ENCODE measurements around the gene TENM4. TPM values are rescaled to one million over a fixed set of nuclear protein-coding genes. Genes with fewer than 3 reads are reported as not detected.

Gene TENM4
- total RNA-seq, 1 donor from 2014 or later: 5.1 TPM

DNA sequence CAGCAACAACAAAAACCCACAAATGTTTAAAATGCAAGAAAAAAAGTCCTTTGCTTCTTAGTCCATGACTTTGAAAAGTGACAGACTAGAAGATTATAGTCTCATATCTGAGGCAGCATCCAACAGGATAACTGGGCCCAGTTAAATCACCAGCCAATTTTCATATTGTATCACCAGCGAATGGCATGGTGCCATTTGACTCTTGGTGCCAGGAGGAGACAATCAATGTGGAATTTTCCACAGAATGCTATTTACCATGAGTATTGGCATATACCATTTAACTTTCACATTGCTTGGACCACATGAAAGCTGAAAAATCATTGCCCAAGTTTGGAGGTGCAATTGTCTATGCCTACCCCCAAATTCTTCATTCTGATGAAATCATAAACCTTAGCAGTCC lies 255.5 kb downstream of the TENM4 start:
- Mint-ChIP-seq H3K27me3 (ENCODE audit: insufficient read depth, low read depth) (peaks cover 2% of the 10 kb centered on the region), H3K27ac (no peak overlapping the region), H3K4me3 (no peak overlapping the region), H3K9me3 (no peaks in the 10 kb centered on the region), H3K36me3 (peaks cover 3% of the 10 kb centered on the region), H3K4me1 (peaks cover 3% of the 10 kb centered on the region)
- H2AFZ ChIP-seq (replicated peaks): no peak overlapping the region
- no peak overlapping the region for H3K9ac ChIP-seq
- no peaks in the 10 kb centered on the region for H3K79me2 ChIP-seq (ENCODE audit: low read depth)
- H3K4me1 ChIP-seq: no peaks in the 10 kb centered on the region
- no peaks in the 10 kb centered on the region for H4K20me1 ChIP-seq (ENCODE audit: low read depth)
- peaks cover 19% of the 10 kb centered on the region for H3K27me3 ChIP-seq
- H3K4me2 ChIP-seq: no peak overlapping the region
- DNase-seq (ENCODE audit: low spot score): no peak
- no peak overlapping the region for H3K27ac ChIP-seq
- no peaks in the 10 kb centered on the region for H3K9me3 ChIP-seq (ENCODE audit: low read depth)
- H3F3A ChIP-seq (ENCODE audit: low read depth): no peaks in the 10 kb centered on the region
- no peak for TF ChIP-seq EZH2 (IDR thresholded peaks at IDR 0.05)
- no peak for TF ChIP-seq EZH2phosphoT487 (IDR thresholded peaks at IDR 0.05)
- TF ChIP-seq, protein P1, sequence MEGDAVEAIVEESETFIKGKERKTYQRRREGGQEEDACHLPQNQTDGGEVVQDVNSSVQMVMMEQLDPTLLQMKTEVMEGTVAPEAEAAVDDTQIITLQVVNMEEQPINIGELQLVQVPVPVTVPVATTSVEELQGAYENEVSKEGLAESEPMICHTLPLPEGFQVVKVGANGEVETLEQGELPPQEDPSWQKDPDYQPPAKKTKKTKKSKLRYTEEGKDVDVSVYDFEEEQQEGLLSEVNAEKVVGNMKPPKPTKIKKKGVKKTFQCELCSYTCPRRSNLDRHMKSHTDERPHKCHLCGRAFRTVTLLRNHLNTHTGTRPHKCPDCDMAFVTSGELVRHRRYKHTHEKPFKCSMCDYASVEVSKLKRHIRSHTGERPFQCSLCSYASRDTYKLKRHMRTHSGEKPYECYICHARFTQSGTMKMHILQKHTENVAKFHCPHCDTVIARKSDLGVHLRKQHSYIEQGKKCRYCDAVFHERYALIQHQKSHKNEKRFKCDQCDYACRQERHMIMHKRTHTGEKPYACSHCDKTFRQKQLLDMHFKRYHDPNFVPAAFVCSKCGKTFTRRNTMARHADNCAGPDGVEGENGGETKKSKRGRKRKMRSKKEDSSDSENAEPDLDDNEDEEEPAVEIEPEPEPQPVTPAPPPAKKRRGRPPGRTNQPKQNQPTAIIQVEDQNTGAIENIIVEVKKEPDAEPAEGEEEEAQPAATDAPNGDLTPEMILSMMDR (IDR thresholded peaks at IDR 0.05): no peak
- no peaks in the 10 kb centered on the region for H3K36me3 ChIP-seq
- no peak overlapping the region for H3K4me3 ChIP-seq

DNA sequence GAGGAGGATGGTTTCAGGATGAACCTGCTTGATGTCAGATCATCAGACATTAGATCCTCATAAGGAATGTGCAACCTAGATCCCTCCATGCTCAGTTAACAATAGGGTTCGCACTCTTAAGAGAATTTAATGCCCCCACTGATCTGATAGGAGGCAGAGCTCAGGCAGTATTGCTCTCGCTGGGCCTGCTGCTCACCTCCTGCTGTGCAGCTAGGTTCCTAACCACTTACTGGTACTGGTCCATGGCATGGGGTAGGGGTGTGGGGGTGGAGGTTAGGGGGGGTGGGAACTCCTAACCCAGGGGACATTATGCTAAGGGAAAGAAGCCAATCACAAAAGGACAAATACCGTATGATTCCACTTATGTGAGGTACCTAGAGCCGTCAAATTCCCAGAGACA lies 256.5 kb downstream of the TENM4 start:
- H3K27me3 Mint-ChIP-seq (ENCODE audit: insufficient read depth, low read depth): peaks cover 2% of the 10 kb centered on the region
- H3K9me3 Mint-ChIP-seq: no peaks in the 10 kb centered on the region

DNA sequence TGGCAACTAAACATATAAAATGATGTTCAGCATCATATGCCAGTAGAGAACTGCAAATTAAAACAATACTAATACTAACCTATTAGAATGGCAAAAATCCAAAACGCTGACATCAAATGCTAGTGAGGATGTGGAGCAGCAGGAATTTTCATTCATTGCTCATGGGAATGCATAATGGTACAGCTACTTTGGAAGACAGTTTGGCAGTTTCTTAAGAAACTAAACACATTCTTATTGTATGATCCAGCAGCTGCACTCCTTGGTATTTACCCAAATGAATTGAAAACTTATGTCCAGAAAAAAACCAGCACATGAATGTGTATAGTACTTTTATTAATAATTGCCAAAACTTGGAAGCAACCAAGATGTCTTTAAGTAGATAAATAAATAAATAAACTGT lies 258.0 kb downstream of the TENM4 start:
- Histone ChIP-seq H2AFZ (replicated peaks) (no peak overlapping the region), H3K9ac (no peak overlapping the region), H3K27ac (no peak overlapping the region), H3K27me3 (peaks cover 19% of the 10 kb centered on the region), H3K4me1 (no peaks in the 10 kb centered on the region), H3K4me2 (no peak overlapping the region), H4K20me1 (ENCODE audit: low read depth) (no peaks in the 10 kb centered on the region), H3K36me3 (no peaks in the 10 kb centered on the region), H3F3A (ENCODE audit: low read depth) (no peaks in the 10 kb centered on the region), H3K79me2 (ENCODE audit: low read depth) (no peaks in the 10 kb centered on the region), H3K4me3 (no peak overlapping the region), H3K9me3 (ENCODE audit: low read depth) (no peaks in the 10 kb centered on the region)
- no peaks in the 10 kb centered on the region for H3K9me3 Mint-ChIP-seq
- peaks cover 2% of the 10 kb centered on the region for H3K36me3 Mint-ChIP-seq
- no peak for DNase-seq (ENCODE audit: low spot score)
- TF ChIP-seq EZH2phosphoT487 (IDR thresholded peaks at IDR 0.05) (no peak), EZH2 (IDR thresholded peaks at IDR 0.05) (no peak)
- TF ChIP-seq, protein P1 (IDR thresholded peaks at IDR 0.05): no peak
- no peak overlapping the region for H3K4me3 Mint-ChIP-seq
- no peak overlapping the region for H3K27ac Mint-ChIP-seq
- peaks cover 2% of the 10 kb centered on the region for H3K27me3 Mint-ChIP-seq (ENCODE audit: insufficient read depth, low read depth)
- peaks cover 3% of the 10 kb centered on the region for H3K4me1 Mint-ChIP-seq

More for the DNA sequence above, 256.5 kb downstream of the TENM4 start:
- peak; percentile 19 for DNase-seq (ENCODE audit: low spot score)
- Mint-ChIP-seq H3K36me3 (peaks cover 2% of the 10 kb centered on the region), H3K4me3 (no peak overlapping the region), H3K4me1 (peaks cover 3% of the 10 kb centered on the region), H3K27ac (no peak overlapping the region)
- Histone ChIP-seq H3K4me2 (no peak overlapping the region), H2AFZ (replicated peaks) (no peak overlapping the region), H3F3A (ENCODE audit: low read depth) (no peaks in the 10 kb centered on the region), H3K79me2 (ENCODE audit: low read depth) (no peaks in the 10 kb centered on the region), H3K27ac (no peak overlapping the region), H4K20me1 (ENCODE audit: low read depth) (no peaks in the 10 kb centered on the region), H3K4me1 (no peaks in the 10 kb centered on the region), H3K4me3 (no peak overlapping the region), H3K27me3 (peaks cover 19% of the 10 kb centered on the region), H3K9me3 (ENCODE audit: low read depth) (no peaks in the 10 kb centered on the region), H3K9ac (no peak overlapping the region), H3K36me3 (no peaks in the 10 kb centered on the region)
- TF ChIP-seq, protein P1 (IDR thresholded peaks at IDR 0.05): no peak
- no peak for TF ChIP-seq EZH2phosphoT487 (IDR thresholded peaks at IDR 0.05)
- no peak for TF ChIP-seq EZH2 (IDR thresholded peaks at IDR 0.05)

Data from neural progenitor cell (in vitro differentiated cells).